WTC11 (cell line): Measurements from ENCODE around the gene PCDHB10. TPM values are rescaled to one million over a fixed set of nuclear protein-coding genes. Genes with fewer than 3 reads are reported as not detected.
"Not testable (repeated sequence)": the region's sequence is repeated elsewhere in the genome, so short reads cannot be mapped to it uniquely, and the experiment has no call there.

Experiments used
- ATAC-seq: fragments of 200-7000 bp; cut with Tn5 transposase; 2 replicates; pipeline ENCODE4 v1.10.0; 2021; ENCODE audit warnings: mild to moderate bottlenecking, moderate library complexity
- CTCF ChIA-PET: fragments of 300-600 bp; sonication (Branson Sonifier 250); formaldehyde crosslinking; loops from one replicate; lab custom pipeline; 2021; ENCODE audit warnings: antibody characterized with exemption; lab: Charles Lee
- POLR2A ChIA-PET: fragments of 350-600 bp; sonication (Branson Sonifier 250); formaldehyde crosslinking; loops from one replicate; lab custom pipeline; 2021; ENCODE audit warnings: antibody characterized with exemption; lab: Charles Lee
- DNase-seq: peaks from one replicate; pipeline ENCODE4 v3.0.0; 2021; ENCODE audit warnings: low spot score
- H3K27ac Mint-ChIP-seq: 2 replicates; pipeline ENCODE4 v1.8.0; 2021; ENCODE audit warnings: mixed read lengths
- H3K27me3 Mint-ChIP-seq: 2 replicates; pipeline ENCODE4 v1.8.0; 2021; ENCODE audit warnings: low read depth, mild to moderate bottlenecking, moderate library complexity, mixed read lengths
- H3K36me3 Mint-ChIP-seq: 2 replicates; pipeline ENCODE4 v1.8.0; 2021; ENCODE audit warnings: mixed read lengths
- H3K4me1 Mint-ChIP-seq: 2 replicates; pipeline ENCODE4 v1.8.0; 2022; ENCODE audit warnings: mixed read lengths
- H3K4me3 Mint-ChIP-seq: 2 replicates; pipeline ENCODE4 v1.8.0; 2021; ENCODE audit warnings: mild to moderate bottlenecking, moderate library complexity, mixed read lengths
- H3K9me3 Mint-ChIP-seq: 2 replicates; pipeline ENCODE4 v1.8.0; 2021; ENCODE audit warnings: mixed read lengths
- ATF3 ChIP-seq: sonication (generic); formaldehyde crosslinking; conservative IDR thresholded peaks from 2 replicates; pipeline ENCODE4 v1.8.1; 2022; ENCODE audit warnings: mild to moderate bottlenecking, missing genetic modification reagents
- CREB1 ChIP-seq: sonication (generic); formaldehyde crosslinking; IDR thresholded peaks from 2 replicates; pipeline ENCODE4 v1.8.0; 2023; ENCODE audit warnings: mild to moderate bottlenecking, missing genetic modification reagents
- ELF4 ChIP-seq: sonication (generic); formaldehyde crosslinking; IDR thresholded peaks from 2 replicates; pipeline ENCODE4 v1.8.1; 2022; ENCODE audit warnings: low read depth, mild to moderate bottlenecking, moderate library complexity, missing genetic modification reagents
- NFE2L1 ChIP-seq: sonication (generic); formaldehyde crosslinking; IDR thresholded peaks from 2 replicates; pipeline ENCODE4 v1.8.1; 2023; ENCODE audit warnings: missing genetic modification reagents
- total RNA-seq: library from RNA; stranded (reverse); gene quantifications from 3 replicates; pipeline ENCODE4 v1.2.3, GENCODE V29; 2021
- TF ChIP-seq, protein P1 (sequence below): fragments of 200-600 bp; IDR thresholded peaks from 2 replicates; pipeline ENCODE4 v1.8.0; 2022; ENCODE audit warnings: antibody characterized with exemption

The PCDHB10 gene
- total RNA-seq, 1 experiment from 2014 or later: 1.4 TPM

GRCh38 chr5:141155540-141156374, 36.4 kb upstream of the PCDHB10 start:
- TF ChIP-seq, protein P1, sequence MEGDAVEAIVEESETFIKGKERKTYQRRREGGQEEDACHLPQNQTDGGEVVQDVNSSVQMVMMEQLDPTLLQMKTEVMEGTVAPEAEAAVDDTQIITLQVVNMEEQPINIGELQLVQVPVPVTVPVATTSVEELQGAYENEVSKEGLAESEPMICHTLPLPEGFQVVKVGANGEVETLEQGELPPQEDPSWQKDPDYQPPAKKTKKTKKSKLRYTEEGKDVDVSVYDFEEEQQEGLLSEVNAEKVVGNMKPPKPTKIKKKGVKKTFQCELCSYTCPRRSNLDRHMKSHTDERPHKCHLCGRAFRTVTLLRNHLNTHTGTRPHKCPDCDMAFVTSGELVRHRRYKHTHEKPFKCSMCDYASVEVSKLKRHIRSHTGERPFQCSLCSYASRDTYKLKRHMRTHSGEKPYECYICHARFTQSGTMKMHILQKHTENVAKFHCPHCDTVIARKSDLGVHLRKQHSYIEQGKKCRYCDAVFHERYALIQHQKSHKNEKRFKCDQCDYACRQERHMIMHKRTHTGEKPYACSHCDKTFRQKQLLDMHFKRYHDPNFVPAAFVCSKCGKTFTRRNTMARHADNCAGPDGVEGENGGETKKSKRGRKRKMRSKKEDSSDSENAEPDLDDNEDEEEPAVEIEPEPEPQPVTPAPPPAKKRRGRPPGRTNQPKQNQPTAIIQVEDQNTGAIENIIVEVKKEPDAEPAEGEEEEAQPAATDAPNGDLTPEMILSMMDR: peak; percentile 55
- TF ChIP-seq CREB1 (no peak), ATF3 (no peak), ELF4 (CRISPR knock-in tag) (no peak)
- peak; percentile 61 for DNase-seq
- POLR2A ChIA-PET: interaction anchor here (1.0 kb wide), 1 partner anchor 90 kb away, joined by 3 read pairs; the partner anchor contains the start of gene PCDHB15
- Mint-ChIP-seq H3K27me3 (no peaks in the 10 kb centered on the region), H3K4me3 (peak overlapping the region; percentile 49), H3K9me3 (peaks cover 23% of the 10 kb centered on the region), H3K36me3 (peaks cover 17% of the 10 kb centered on the region), H3K4me1 (0 out of 2 replicates have a peak, but pooled peaks cover 5% of the 10 kb centered on the region), H3K27ac (no peak overlapping the region)
- ATAC-seq: peak; percentile 84
- CTCF ChIA-PET: interaction anchor here (0.6 to 3.1 kb wide), 53 partner anchors 9 to 562 kb away, joined by 3 to 45 read pairs (median 5); partner anchors contain the start of genes PCDHA8, PCDHAC1, PCDHB1 and PCDHB10

GRCh38 chr5:141157356-141157755, 34.8 kb upstream of the PCDHB10 start:
- CTCF ChIA-PET, H3K27me3 Mint-ChIP-seq, POLR2A ChIA-PET, ATAC-seq, H3K27ac Mint-ChIP-seq, H3K4me3 Mint-ChIP-seq, H3K36me3 Mint-ChIP-seq, H3K4me1 Mint-ChIP-seq, DNase-seq: not testable (repeated sequence)
- H3K9me3 Mint-ChIP-seq: peaks cover 15% of the 10 kb centered on the region

- POLR2A ChIA-PET, ATAC-seq: not testable (repeated sequence)
- CTCF ChIA-PET: interaction anchor here (1.3 kb wide), 1 partner anchor 23 kb away, joined by 7 read pairs; the partner anchor contains the start of gene PCDHB5
Measured at GRCh38 chr5:141157901-141158300, 34.3 kb upstream of the PCDHB10 start.

DNA sequence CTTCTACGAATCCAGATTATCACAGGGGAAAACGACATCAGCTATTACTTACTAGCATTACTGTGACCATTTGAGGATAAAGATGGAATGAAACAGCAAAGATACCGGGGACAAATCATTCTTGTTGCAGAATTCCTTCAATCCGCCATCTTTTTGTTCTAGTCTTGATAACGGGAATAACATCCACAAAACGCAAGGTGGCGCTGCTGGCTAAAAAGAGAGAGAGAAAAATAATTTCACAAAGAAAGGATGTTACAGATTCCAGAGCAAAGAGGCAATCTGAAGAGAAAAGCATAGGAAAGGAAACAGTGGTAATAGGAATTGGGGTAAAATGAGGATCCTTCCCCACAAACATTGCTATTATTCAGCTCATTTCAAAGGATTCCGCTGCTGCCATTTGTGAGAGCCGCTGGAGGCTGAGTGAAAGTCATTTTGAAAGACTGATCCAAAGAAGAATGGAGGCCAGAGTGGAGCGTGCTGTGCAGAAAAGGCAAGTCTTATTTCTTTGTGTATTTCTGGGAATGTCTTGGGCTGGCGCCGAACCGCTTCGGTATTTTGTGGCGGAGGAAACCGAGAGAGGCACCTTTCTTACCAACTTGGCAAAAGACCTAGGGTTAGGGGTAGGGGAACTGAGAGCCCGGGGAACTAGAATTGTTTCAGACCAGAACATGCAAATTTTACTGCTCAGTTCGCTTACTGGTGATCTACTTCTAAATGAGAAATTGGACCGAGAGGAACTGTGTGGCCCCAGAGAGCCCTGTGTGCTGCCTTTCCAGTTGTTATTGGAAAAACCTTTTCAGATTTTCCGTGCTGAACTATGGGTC, 19.6 kb upstream of the PCDHB10 start, which contains the start of gene PCDHB7:
Gene PCDHB7, plus strand, starts transcription at position 264 of the 824 bp plus-strand sequence. Its CDS starts 192 bp downstream, at position 456.
- ChIA-PET CTCF (interaction anchor here (0.9 to 3.0 kb wide), 2 partner anchors 10 to 17 kb away, joined by 5 to 22 read pairs; partner anchors contain the start of gene PCDHB16), POLR2A (no interaction called here)
- Mint-ChIP-seq H3K4me1 (no peaks in the 10 kb centered on the region), H3K27me3 (peaks cover 3% of the 10 kb centered on the region; the same call in 1 of the 2 replicates), H3K36me3 (peaks cover 14% of the 10 kb centered on the region; the same call in 1 of the 2 replicates), H3K4me3 (no peak within 1 kb of the TSS), H3K27ac (no peak within 1 kb of the TSS), H3K9me3 (peaks cover 17% of the 10 kb centered on the region)
- ATAC-seq: no peak
- no peak for TF ChIP-seq NFE2L1 (CRISPR knock-in tag)
- TF ChIP-seq, protein P1: peak; percentile 66
- peak; percentile 57 for DNase-seq

More at GRCh38 chr5:141157901-141158300, 34.3 kb upstream of the PCDHB10 start:
- H3K27me3 Mint-ChIP-seq, DNase-seq, H3K27ac Mint-ChIP-seq, H3K4me3 Mint-ChIP-seq, H3K36me3 Mint-ChIP-seq, H3K4me1 Mint-ChIP-seq: not testable (repeated sequence)
- H3K9me3 Mint-ChIP-seq: peaks cover 17% of the 10 kb centered on the region

- ATAC-seq, H3K27me3 Mint-ChIP-seq, CTCF ChIA-PET, H3K27ac Mint-ChIP-seq, H3K4me3 Mint-ChIP-seq, H3K4me1 Mint-ChIP-seq, DNase-seq: not testable (repeated sequence)
- POLR2A ChIA-PET: interaction anchor here (0.6 kb wide), 1 partner anchor 67 kb away, joined by 3 read pairs; no protein-coding TSS in a partner anchor
- Mint-ChIP-seq H3K36me3 (peaks cover 14% of the 10 kb centered on the region; the same call in 1 of the 2 replicates), H3K9me3 (peaks cover 17% of the 10 kb centered on the region)
Measured at GRCh38 chr5:141174291-141175104, 17.7 kb upstream of the PCDHB10 start.
